ENCODE data around the gene PAFAH2.
"Not testable (repeated sequence)": the region's sequence is repeated elsewhere in the genome, so short reads cannot be mapped to it uniquely, and the experiment has no call there.

The PAFAH2 gene

DNA sequence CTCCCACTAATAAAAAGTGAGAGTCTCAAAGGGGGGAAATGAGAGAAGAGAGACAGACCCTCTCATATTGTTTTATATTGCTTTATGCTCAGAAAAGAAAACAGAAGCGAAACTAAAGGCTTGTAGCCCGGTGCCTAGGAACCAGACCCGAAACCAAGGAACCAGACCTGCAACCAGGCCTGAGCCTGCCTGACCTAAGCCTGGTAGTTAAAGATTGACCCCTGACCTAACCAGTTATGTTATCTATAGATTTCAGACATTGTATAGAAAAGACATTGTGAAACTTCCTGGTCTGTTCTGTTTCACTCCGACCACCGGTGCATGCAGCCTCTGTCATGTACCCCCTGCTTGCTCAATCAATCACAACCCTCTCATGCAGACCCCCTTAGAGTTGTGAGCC lies 54.4 kb downstream of the PAFAH2 start:
- H3K9ac ChIP-seq (ENCODE audit: low read length); H3K27me3 ChIP-seq (ENCODE audit: control insufficient read depth in 1 of 2, insufficient read depth in 2 of 2, low read length in 2 of 2); H3K27ac ChIP-seq (ENCODE audit: low read depth, low read length); H3K4me3 ChIP-seq (ENCODE audit: low read depth in 1 of 2, low read length in 2 of 2); H3K9me3 ChIP-seq (ENCODE audit: low read length); H3K36me3 ChIP-seq (ENCODE audit: insufficient read depth, low read length); H3K4me1 ChIP-seq (ENCODE audit: insufficient read depth, low read length): not testable (repeated sequence)

- Histone ChIP-seq H3K9ac (ENCODE audit: low read length) (no peak overlapping the region), H3K4me3 (ENCODE audit: low read depth in 1 of 2, low read length in 2 of 2) (no peak overlapping the region), H3K36me3 (ENCODE audit: insufficient read depth, low read length) (no peaks in the 10 kb centered on the region), H3K27ac (ENCODE audit: low read depth, low read length) (no peak overlapping the region), H3K9me3 (ENCODE audit: low read length) (no peaks in the 10 kb centered on the region), H3K27me3 (ENCODE audit: control insufficient read depth in 1 of 2, insufficient read depth in 2 of 2, low read length in 2 of 2) (no peaks in the 10 kb centered on the region), H3K4me1 (ENCODE audit: insufficient read depth, low read length) (no peaks in the 10 kb centered on the region)
These were observed 60.9 kb downstream of the PAFAH2 start for GRCh38 chr1:25936947-25937346.

DNA sequence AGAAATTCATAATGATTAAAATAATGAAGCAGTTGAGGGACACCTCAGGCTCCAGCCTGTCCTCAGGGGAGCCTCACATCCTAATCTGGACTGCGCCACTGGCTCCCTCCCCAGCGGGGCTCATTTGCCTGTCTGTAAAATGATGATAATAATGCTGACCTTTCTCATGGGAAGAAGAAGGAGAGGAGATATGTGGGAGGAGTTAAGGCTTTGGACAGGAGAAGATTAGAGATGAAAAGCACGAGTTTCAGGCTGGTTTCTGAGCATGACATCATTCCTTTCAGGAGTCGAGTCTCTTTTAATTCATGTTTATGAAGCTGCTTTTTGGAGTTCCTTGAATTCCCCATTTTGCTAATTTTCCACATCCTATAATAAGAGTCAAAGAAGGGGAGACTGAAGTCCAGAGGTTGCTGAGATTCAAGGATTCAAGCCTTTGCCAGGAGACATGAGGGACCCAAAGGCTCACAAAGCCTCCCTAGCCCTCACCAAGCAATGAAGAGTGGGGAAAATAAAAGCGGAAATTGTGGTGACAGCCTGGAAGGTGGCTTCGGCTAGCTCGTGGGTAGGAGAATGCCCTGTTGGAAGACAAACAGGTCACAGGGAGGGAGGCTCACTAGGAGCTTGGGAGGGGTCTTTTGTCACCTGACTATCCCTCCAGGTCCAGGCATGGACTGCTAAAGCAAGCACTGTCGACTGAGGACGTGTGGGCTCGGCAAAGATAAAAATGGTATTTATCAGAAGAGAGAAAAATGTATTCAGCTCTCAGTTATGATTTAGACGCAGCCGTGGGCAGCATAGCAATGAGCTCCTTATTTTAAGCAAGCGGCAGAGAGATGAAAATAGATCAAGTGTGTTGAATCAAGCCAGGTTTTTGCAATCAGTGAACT lies 64.1 kb downstream of the PAFAH2 start:
- H3K27ac ChIP-seq (ENCODE audit: low read depth, low read length): no peak overlapping the region
- no peak overlapping the region for H3K9ac ChIP-seq (ENCODE audit: low read length)
- H3K4me3 ChIP-seq (ENCODE audit: low read depth in 1 of 2, low read length in 2 of 2): no peak overlapping the region
- no peaks in the 10 kb centered on the region for H3K9me3 ChIP-seq (ENCODE audit: low read length)
- H3K27me3 ChIP-seq (ENCODE audit: control insufficient read depth in 1 of 2, insufficient read depth in 2 of 2, low read length in 2 of 2): no peaks in the 10 kb centered on the region
- no peaks in the 10 kb centered on the region for H3K4me1 ChIP-seq (ENCODE audit: insufficient read depth, low read length)
- no peaks in the 10 kb centered on the region for H3K36me3 ChIP-seq (ENCODE audit: insufficient read depth, low read length)

GRCh38 chr1:25932811-25933400 lies 65.0 kb downstream of the PAFAH2 start:
- H3K36me3 ChIP-seq (ENCODE audit: insufficient read depth, low read length); H3K27me3 ChIP-seq (ENCODE audit: control insufficient read depth in 1 of 2, insufficient read depth in 2 of 2, low read length in 2 of 2); H3K9me3 ChIP-seq (ENCODE audit: low read length); H3K9ac ChIP-seq (ENCODE audit: low read length); H3K4me3 ChIP-seq (ENCODE audit: low read depth in 1 of 2, low read length in 2 of 2); H3K27ac ChIP-seq (ENCODE audit: low read depth, low read length); H3K4me1 ChIP-seq (ENCODE audit: insufficient read depth, low read length): not testable (repeated sequence)

DNA sequence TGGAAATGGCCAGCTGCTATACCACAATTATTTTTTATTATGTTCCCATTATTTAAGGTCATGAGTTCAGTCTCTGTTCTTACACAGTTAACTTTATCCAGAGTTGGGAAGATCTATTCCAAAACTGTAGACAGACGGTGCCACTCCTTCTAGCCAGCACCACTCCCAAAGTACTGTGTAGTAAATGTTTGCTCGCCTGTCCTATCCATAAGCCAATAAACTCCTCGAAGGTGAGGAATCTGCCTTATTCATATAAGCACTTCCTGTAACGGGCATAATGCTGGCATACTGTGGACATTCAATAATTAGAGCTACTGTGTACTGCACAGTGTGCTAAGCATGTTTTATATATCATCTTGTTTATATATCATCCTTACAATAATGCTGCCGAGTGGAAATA lies 65.5 kb downstream of the PAFAH2 start:
- H3K9me3 ChIP-seq (ENCODE audit: low read length): no peaks in the 10 kb centered on the region
- no peak overlapping the region for H3K4me3 ChIP-seq (ENCODE audit: low read depth in 1 of 2, low read length in 2 of 2)
- no peaks in the 10 kb centered on the region for H3K27me3 ChIP-seq (ENCODE audit: control insufficient read depth in 1 of 2, insufficient read depth in 2 of 2, low read length in 2 of 2)
- no peak overlapping the region for H3K27ac ChIP-seq (ENCODE audit: low read depth, low read length)
- H3K36me3 ChIP-seq (ENCODE audit: insufficient read depth, low read length): no peaks in the 10 kb centered on the region
- H3K9ac ChIP-seq (ENCODE audit: low read length): no peak overlapping the region
- no peaks in the 10 kb centered on the region for H3K4me1 ChIP-seq (ENCODE audit: insufficient read depth, low read length)

- Histone ChIP-seq H3K27ac (ENCODE audit: low read depth, low read length) (no peak overlapping the region), H3K4me1 (ENCODE audit: insufficient read depth, low read length) (no peaks in the 10 kb centered on the region), H3K4me3 (ENCODE audit: low read depth in 1 of 2, low read length in 2 of 2) (no peak overlapping the region), H3K36me3 (ENCODE audit: insufficient read depth, low read length) (no peaks in the 10 kb centered on the region), H3K9me3 (ENCODE audit: low read length) (no peaks in the 10 kb centered on the region), H3K27me3 (ENCODE audit: control insufficient read depth in 1 of 2, insufficient read depth in 2 of 2, low read length in 2 of 2) (peaks cover 0 to 4% of the 10 kb centered on the region in 2 donors), H3K9ac (ENCODE audit: low read length) (no peak overlapping the region)
These were observed 68.8 kb downstream of the PAFAH2 start for GRCh38 chr1:25929016-25929415.

DNA sequence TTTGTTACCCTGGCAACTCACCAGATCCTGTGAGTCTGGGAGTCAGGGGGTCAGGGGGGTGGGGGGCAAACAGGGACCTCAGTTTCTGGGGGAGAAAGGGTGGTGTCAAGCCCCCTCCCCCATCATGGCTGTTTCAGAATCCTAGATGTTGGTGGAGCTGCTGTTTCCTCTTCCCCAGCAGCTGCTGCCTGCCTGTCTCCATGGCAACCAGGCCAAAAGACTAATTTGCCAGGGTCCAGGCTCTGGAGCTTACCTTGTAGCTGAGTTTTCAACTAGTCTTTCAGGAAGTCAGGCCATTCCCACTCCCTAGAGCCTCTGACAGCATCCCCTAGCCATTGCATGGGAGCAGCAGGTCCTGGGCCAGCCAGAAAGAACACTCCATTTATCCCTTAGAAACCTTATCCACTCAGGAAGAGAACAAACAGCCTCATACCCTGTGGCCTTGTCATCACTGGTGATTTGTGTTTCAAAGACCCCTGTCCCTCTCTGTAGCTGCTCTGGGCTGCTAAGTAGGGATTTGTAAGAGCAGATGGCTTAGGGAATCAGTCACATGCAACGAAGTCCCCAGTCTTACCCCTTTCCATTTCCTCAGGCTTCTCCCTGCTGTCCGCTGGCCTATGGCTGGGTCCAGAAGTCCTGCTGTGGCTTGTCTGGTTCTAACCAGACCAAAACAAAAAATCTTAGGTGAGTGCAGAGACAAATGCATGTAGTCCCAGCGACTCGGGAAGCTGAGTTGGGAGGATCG lies 70.2 kb downstream of the PAFAH2 start:
- Histone ChIP-seq H3K9me3 (ENCODE audit: low read length) (no peaks in the 10 kb centered on the region), H3K27me3 (ENCODE audit: control insufficient read depth in 1 of 2, insufficient read depth in 2 of 2, low read length in 2 of 2) (peaks cover 5% of the 10 kb centered on the region in 2 donors), H3K4me3 (ENCODE audit: low read depth in 1 of 2, low read length in 2 of 2) (no peak overlapping the region)

DNA sequence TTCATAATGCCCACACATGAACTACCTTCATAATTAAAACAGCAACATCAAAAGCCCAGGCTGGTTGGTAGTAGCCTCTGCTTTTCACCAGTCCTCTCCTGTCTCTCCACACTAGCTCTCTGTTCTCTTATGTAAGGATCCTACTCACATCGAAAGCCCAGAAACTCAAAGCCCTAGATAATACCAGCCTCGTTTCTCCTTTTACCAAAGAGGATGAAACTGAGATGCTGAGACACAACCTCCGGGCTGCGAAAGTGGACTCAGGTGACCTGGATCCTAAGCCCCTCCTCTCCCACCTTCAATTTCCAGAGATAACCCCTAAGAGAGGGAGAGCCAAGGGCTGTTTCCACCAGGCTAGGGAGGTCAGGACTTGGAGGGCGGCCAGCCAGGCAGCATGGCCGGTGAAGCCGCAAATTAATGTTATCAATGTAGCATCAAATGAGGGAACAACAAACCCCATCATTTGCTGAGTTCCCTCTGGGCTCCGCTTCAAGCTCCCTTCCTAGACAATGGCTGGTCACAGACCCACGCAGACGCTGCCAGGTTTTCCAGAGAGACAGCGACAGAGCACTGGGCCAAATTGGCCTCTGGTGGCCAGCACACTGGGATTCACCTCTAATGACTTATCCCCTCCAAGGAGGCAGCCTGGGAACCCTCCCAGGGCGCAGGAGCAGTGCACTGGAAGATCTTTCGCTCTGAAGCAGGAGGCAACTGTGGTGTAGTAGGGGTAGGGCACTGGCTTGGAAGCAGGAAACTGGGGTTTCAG lies 70.9 kb downstream of the PAFAH2 start:
- H3K27ac ChIP-seq (ENCODE audit: low read depth, low read length): no peak overlapping the region
- H3K4me1 ChIP-seq (ENCODE audit: insufficient read depth, low read length): peaks cover 14% of the 10 kb centered on the region
- no peaks in the 10 kb centered on the region for H3K36me3 ChIP-seq (ENCODE audit: insufficient read depth, low read length)
- peaks cover 5 to 10% of the 10 kb centered on the region in 2 donors for H3K27me3 ChIP-seq (ENCODE audit: control insufficient read depth in 1 of 2, insufficient read depth in 2 of 2, low read length in 2 of 2)
- H3K9me3 ChIP-seq (ENCODE audit: low read length): no peaks in the 10 kb centered on the region
- H3K4me3 ChIP-seq (ENCODE audit: low read depth in 1 of 2, low read length in 2 of 2): no peak overlapping the region
- no peak overlapping the region for H3K9ac ChIP-seq (ENCODE audit: low read length)

More for the DNA sequence above, 70.2 kb downstream of the PAFAH2 start:
- Histone ChIP-seq H3K4me1 (ENCODE audit: insufficient read depth, low read length) (peaks cover 6% of the 10 kb centered on the region), H3K27ac (ENCODE audit: low read depth, low read length) (no peak overlapping the region), H3K9ac (ENCODE audit: low read length) (no peak overlapping the region), H3K36me3 (ENCODE audit: insufficient read depth, low read length) (no peaks in the 10 kb centered on the region)

- no peak overlapping the region for H3K4me3 ChIP-seq (ENCODE audit: low read depth in 1 of 2, low read length in 2 of 2)
- no peaks in the 10 kb centered on the region for H3K36me3 ChIP-seq (ENCODE audit: insufficient read depth, low read length)
- H3K9me3 ChIP-seq (ENCODE audit: low read length): no peaks in the 10 kb centered on the region
- peaks cover 5 to 10% of the 10 kb centered on the region in 2 donors for H3K27me3 ChIP-seq (ENCODE audit: control insufficient read depth in 1 of 2, insufficient read depth in 2 of 2, low read length in 2 of 2)
- peaks cover 15% of the 10 kb centered on the region for H3K4me1 ChIP-seq (ENCODE audit: insufficient read depth, low read length)
- no peak overlapping the region for H3K27ac ChIP-seq (ENCODE audit: low read depth, low read length)
- H3K9ac ChIP-seq (ENCODE audit: low read length): no peak overlapping the region
These were observed 73.4 kb downstream of the PAFAH2 start for GRCh38 chr1:25924454-25924853.

DNA sequence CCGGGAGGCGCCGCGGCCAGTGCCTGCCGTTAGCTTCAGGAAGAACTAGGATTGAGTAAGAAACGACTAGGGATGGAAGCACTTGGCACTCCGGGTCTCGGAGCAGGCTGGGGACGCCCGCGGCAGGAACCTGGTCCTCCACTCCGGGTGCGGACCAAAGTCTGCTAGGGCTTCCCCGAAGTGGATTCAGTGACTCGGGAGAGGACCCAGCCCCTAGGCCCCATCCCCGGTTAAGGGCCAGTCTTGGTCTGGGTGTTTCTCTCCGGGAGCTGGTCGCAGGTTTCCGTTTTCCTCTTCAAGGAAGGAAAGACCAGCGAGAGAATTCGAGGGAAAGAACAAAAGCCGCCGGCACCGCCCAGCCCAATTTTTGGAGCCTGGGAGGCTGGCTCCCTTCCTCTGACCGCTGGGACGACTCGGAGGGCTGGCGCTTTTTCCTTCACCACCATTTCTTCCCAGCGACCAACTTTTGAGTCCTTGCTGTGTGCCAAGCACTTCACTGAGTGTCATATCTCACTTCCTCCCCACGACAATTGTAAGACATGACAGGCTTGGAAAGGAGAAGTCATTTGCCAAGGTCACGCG lies 74.8 kb downstream of the PAFAH2 start:
- Histone ChIP-seq H3K9ac (ENCODE audit: low read length) (no peak overlapping the region), H3K9me3 (ENCODE audit: low read length) (no peaks in the 10 kb centered on the region), H3K27me3 (ENCODE audit: control insufficient read depth in 1 of 2, insufficient read depth in 2 of 2, low read length in 2 of 2) (peaks cover 5 to 10% of the 10 kb centered on the region in 2 donors), H3K27ac (ENCODE audit: low read depth, low read length) (peak overlapping the region; percentile 35), H3K4me3 (ENCODE audit: low read depth in 1 of 2, low read length in 2 of 2) (peak overlapping the region; percentile 49 to 55), H3K4me1 (ENCODE audit: insufficient read depth, low read length) (peaks cover 15% of the 10 kb centered on the region), H3K36me3 (ENCODE audit: insufficient read depth, low read length) (no peaks in the 10 kb centered on the region)
